ENCODE measurements around the gene FAM240A.
A peak's percentile ranks its signal among the peaks of the same experiment; 100 is the strongest.
"Not testable (repeated sequence)": the region's sequence is repeated elsewhere in the genome, so short reads cannot be mapped to it uniquely, and the experiment has no call there.

The FAM240A gene

DNA sequence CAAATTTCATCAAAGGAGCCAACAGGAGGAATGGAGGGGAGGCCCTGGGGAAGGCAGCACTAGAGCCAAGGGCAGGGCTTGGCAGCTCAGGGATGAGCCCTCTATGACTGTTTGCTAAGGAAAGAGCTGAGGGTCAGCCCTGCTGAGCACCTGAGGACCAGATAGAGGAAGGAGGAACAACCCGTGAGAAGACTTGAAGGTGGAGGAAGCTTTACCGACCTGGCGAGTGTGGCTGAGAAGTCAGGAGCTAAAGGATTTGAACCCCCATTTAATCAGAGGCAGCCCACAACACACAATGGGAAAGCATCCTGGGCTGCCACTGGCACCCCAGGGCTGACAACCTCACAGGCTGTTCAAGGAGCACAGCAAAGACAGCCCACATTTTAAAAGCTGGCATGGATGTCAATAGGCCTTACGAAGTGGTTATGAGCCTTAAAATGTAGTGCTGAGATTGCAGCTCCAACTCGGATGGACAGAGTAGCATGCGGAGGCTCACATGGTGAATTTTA lies 25.5 kb upstream of the FAM240A start:
- H3K36me3 ChIP-seq (ENCODE audit: control insufficient read depth, insufficient read depth, low read length) = peaks cover 21% of the 10 kb centered on the region
- no peak overlapping the region for H3K27ac ChIP-seq (ENCODE audit: low read length)
- WGBS (ENCODE audit: insufficient coverage, insufficient read length) = no CpG with 5 or more reads among the region's 6 CpGs
- no peak for DNase-seq (ENCODE audit: low read depth, low spot score)
- no peak overlapping the region for H3K4me3 ChIP-seq (ENCODE audit: low read length)
- H3K27me3 ChIP-seq (ENCODE audit: control insufficient read depth, insufficient read depth, low read length) = no peaks in the 10 kb centered on the region
- H3K4me1 ChIP-seq (ENCODE audit: control insufficient read depth, insufficient read depth, low read length) = no peaks in the 10 kb centered on the region
- no peaks in the 10 kb centered on the region; the same call in 1 of the 2 replicates for H3K9me3 ChIP-seq (ENCODE audit: control insufficient read depth, insufficient read depth, low read length)

DNA sequence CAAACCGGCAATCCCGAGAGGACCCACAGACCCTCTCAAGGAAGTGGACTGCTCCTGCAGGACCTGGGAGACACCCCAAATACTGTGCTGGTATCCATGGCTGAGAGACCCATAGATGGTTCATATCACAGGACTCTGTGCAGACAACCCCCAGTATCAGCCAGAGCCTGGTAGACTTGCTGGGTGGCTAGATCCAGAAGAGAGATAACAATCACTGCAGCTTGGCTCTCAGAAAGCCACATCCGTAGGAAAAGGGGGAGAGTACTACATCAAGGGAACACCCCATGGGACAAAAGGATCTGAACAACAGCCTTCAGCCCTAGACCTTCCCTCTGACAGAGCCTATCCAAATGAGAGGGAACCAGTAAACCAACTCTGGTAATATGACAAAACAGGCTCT lies 25.1 kb upstream of the FAM240A start:
- H3K27me3 ChIP-seq (ENCODE audit: control insufficient read depth, insufficient read depth, low read length); H3K9me3 ChIP-seq (ENCODE audit: control insufficient read depth, insufficient read depth, low read length); H3K4me3 ChIP-seq (ENCODE audit: low read length); H3K27ac ChIP-seq (ENCODE audit: low read length); H3K4me1 ChIP-seq (ENCODE audit: control insufficient read depth, insufficient read depth, low read length); DNase-seq (ENCODE audit: low read depth, low spot score): not testable (repeated sequence)
- no CpG with 5 or more reads among the region's 3 CpGs for WGBS (ENCODE audit: insufficient coverage, insufficient read length)
- H3K36me3 ChIP-seq (ENCODE audit: control insufficient read depth, insufficient read depth, low read length) = peaks cover 21% of the 10 kb centered on the region

DNA sequence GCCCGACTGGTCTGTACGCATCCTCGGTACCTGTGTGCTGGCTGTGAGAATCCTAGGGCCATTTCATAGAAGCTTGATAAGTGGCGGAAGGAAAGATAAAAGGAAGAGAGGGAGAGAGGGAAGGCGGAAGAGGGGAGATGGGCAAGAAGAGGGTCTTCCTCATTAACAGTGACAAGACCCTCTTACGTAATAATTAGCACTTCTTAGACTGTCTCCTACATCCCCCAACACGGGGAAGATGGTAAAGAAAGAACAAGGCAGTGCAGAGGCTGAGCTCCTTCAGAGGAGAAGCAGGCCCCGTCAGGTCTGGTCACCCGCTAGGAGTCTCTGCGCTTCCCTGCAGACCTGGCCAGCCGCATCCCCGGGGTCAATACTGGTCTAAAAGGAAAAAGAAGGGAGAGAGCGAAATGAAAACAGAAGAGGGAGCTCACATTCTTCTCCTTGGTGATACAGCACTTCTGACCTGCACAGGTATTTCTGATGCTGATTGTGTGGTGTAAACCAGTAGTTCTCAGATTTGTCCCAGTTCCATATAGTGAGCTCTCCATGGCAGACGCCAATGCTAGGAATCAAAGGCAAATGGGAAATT lies 19.0 kb upstream of the FAM240A start:
- DNase-seq (ENCODE audit: low read depth, low spot score) = no peak
- H3K27ac ChIP-seq (ENCODE audit: low read length) = no peak overlapping the region
- no peak overlapping the region for H3K4me3 ChIP-seq (ENCODE audit: low read length)
- no peaks in the 10 kb centered on the region for H3K27me3 ChIP-seq (ENCODE audit: control insufficient read depth, insufficient read depth, low read length)
- H3K4me1 ChIP-seq (ENCODE audit: control insufficient read depth, insufficient read depth, low read length) = no peaks in the 10 kb centered on the region
- WGBS (ENCODE audit: insufficient coverage, insufficient read length) = no CpG with 5 or more reads among the region's 14 CpGs
- no peaks in the 10 kb centered on the region for H3K36me3 ChIP-seq (ENCODE audit: control insufficient read depth, insufficient read depth, low read length)
- H3K9me3 ChIP-seq (ENCODE audit: control insufficient read depth, insufficient read depth, low read length) = no peaks in the 10 kb centered on the region; the same call in 1 of the 2 replicates

DNA sequence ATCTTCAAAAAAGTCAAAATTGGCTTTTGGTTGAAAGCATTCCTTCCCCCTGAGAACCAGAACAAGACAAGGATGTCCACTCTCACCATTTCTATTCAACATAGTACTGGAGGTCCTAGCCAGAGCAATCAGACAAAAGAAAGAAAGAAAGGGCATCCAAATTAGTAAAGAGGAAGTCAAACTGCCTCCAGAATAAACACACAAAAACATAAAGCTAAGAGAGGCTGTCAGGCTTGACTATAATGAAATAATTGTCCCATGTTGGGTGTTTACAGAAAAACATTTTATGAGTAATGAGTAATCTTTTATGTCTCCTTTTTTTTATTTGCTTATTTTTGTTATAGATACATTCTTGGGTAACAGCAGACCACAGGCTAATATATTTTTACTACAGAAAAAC lies 18.3 kb upstream of the FAM240A start:
- Histone ChIP-seq H3K27me3 (ENCODE audit: control insufficient read depth, insufficient read depth, low read length) (no peaks in the 10 kb centered on the region), H3K27ac (ENCODE audit: low read length) (no peak overlapping the region), H3K36me3 (ENCODE audit: control insufficient read depth, insufficient read depth, low read length) (no peaks in the 10 kb centered on the region), H3K9me3 (ENCODE audit: control insufficient read depth, insufficient read depth, low read length) (no peaks in the 10 kb centered on the region), H3K4me3 (ENCODE audit: low read length) (no peak overlapping the region), H3K4me1 (ENCODE audit: control insufficient read depth, insufficient read depth, low read length) (peaks cover 4% of the 10 kb centered on the region; the same call in 1 of the 2 replicates)
- DNase-seq (ENCODE audit: low read depth, low spot score) = no peak

DNA sequence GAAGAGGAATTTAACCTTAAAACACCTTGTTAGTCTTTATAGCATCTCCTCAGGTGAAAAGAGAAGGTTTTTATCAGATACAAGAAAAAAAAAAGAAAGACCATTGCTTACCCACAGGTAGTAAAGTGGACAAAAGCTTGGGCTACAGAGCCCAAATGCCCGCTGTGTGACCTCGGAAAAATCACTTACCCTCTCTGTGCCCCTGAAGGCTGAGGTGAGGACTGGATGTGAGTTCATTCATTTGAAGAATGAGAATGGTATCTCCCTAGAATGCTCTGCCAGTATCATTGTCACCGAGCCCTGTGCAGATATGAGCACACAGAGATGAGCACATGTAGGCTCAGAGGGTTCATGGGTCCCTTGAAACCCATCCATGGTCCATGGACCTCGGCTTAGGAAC lies 17.6 kb upstream of the FAM240A start:
- H3K27ac ChIP-seq (ENCODE audit: low read length) = no peak overlapping the region
- peaks cover 8% of the 10 kb centered on the region; the same call in 1 of the 2 replicates for H3K4me1 ChIP-seq (ENCODE audit: control insufficient read depth, insufficient read depth, low read length)
- no CpG with 5 or more reads among the region's 4 CpGs for WGBS (ENCODE audit: insufficient coverage, insufficient read length)

DNA sequence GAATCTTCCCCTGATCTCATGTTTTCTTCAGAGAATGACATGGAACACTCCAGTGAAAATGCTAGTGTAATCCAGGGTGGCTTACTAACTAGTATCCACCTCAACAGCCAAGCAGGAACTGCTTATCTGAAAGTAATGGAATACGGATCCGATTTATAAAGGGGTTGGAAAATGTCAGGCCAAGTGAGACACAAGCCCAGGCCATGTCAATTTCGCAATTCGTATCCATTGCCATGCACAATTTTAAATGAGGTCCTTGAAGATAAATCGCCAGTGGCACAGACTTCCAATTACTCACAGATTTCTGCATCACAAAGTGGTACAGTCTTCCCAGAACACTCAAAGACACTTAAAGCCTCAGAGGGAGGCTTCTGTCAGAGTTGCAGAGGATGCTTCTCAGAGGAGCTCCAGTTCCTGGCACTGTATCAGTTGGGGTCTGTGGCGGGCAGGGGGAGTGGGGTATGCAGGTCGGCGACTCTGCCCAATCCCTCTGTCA lies 16.5 kb upstream of the FAM240A start:
- Histone ChIP-seq H3K36me3 (ENCODE audit: control insufficient read depth, insufficient read depth, low read length) (no peaks in the 10 kb centered on the region), H3K9me3 (ENCODE audit: control insufficient read depth, insufficient read depth, low read length) (no peaks in the 10 kb centered on the region), H3K4me3 (ENCODE audit: low read length) (no peak overlapping the region), H3K27ac (ENCODE audit: low read length) (no peak overlapping the region), H3K4me1 (ENCODE audit: control insufficient read depth, insufficient read depth, low read length) (peaks cover 10% of the 10 kb centered on the region; the same call in 1 of the 2 replicates), H3K27me3 (ENCODE audit: control insufficient read depth, insufficient read depth, low read length) (no peaks in the 10 kb centered on the region)
- WGBS (ENCODE audit: insufficient coverage, insufficient read length) = no CpG with 5 or more reads among the region's 8 CpGs
- DNase-seq (ENCODE audit: low read depth, low spot score) = no peak

More for the DNA sequence above, 17.6 kb upstream of the FAM240A start:
- no peak for DNase-seq (ENCODE audit: low read depth, low spot score)
- Histone ChIP-seq H3K4me3 (ENCODE audit: low read length) (no peak overlapping the region), H3K27me3 (ENCODE audit: control insufficient read depth, insufficient read depth, low read length) (no peaks in the 10 kb centered on the region), H3K9me3 (ENCODE audit: control insufficient read depth, insufficient read depth, low read length) (no peaks in the 10 kb centered on the region), H3K36me3 (ENCODE audit: control insufficient read depth, insufficient read depth, low read length) (no peaks in the 10 kb centered on the region)

DNA sequence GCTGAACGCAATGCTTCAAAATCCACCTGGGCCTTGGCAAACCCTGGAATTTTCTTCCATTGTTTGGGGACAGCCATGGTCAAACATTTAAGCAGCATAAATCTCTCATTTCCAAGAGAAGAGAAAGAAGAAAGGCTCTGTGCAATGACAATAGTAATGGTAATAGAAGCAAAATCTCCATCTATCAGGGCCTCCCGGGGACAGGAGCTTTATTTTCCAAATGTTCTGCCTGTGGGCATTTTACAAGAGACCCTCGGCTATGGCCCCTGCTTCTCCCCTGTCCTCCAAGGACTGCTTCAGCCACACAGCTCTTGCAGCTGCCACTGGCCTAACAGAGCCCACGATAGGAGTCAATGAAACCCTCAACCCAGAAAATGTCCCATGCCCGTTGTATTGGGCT lies 12.7 kb upstream of the FAM240A start:
- Histone ChIP-seq H3K36me3 (ENCODE audit: control insufficient read depth, insufficient read depth, low read length) (no peaks in the 10 kb centered on the region), H3K27ac (ENCODE audit: low read length) (peak overlapping the region; percentile 17), H3K9me3 (ENCODE audit: control insufficient read depth, insufficient read depth, low read length) (no peaks in the 10 kb centered on the region), H3K4me3 (ENCODE audit: low read length) (no peak overlapping the region), H3K4me1 (ENCODE audit: control insufficient read depth, insufficient read depth, low read length) (peaks cover 10% of the 10 kb centered on the region; the same call in 1 of the 2 replicates), H3K27me3 (ENCODE audit: control insufficient read depth, insufficient read depth, low read length) (no peaks in the 10 kb centered on the region)
- WGBS (ENCODE audit: insufficient coverage, insufficient read length) = no CpG with 5 or more reads among the region's 5 CpGs
- no peak for DNase-seq (ENCODE audit: low read depth, low spot score)

DNA sequence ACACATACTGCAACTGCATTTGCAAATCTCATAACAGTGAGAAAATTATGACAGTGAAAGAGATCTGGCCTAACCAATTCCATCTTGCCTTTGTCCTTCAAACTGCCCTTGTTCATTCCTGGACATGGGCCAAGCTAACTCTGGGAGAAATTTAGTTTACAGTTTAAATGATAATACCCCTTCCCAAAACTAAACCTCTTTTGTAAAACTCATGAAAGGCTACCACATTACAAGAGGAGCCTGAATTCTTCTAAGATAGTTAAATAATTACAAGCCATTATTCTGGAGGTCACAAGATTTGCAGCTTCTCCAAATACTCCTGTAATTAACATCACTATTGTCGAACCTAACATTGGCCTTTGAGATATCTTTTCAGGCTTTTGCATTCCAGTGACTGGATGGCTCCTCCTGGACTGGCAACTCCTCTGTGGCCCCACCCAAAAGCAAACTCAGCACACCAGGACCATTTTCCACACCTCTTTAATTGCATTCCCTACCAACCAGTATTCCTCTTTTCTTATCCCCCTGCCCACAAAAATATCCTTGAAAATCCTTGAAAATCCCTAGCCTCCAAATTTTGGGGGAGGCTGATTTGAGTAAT lies 8.8 kb upstream of the FAM240A start:
- Histone ChIP-seq H3K4me1 (ENCODE audit: control insufficient read depth, insufficient read depth, low read length) (peaks cover 10% of the 10 kb centered on the region; the same call in 1 of the 2 replicates), H3K27ac (ENCODE audit: low read length) (no peak overlapping the region), H3K4me3 (ENCODE audit: low read length) (no peak overlapping the region), H3K9me3 (ENCODE audit: control insufficient read depth, insufficient read depth, low read length) (no peaks in the 10 kb centered on the region), H3K27me3 (ENCODE audit: control insufficient read depth, insufficient read depth, low read length) (no peaks in the 10 kb centered on the region), H3K36me3 (ENCODE audit: control insufficient read depth, insufficient read depth, low read length) (no peaks in the 10 kb centered on the region)
- WGBS (ENCODE audit: insufficient coverage, insufficient read length) = no CpG with 5 or more reads among the region's 1 CpG
- no peak for DNase-seq (ENCODE audit: low read depth, low spot score)

DNA sequence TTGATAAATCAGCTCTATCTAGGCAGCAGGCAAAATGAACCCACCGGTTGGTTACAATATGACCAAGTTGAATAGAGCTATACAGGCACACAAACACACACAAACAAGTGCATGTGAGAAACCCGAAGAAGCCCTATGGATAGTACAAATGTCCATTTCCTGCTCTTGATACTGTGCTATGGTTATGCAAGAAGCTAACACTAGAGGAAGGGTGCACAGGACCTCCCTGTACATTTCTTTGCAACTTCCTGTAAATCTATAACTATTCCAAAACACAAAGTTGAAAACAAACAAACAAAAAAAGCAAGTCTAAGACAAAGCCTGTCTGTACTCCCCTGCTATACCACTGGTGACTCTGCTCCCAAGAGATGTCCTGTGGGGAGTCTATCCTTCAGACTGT lies 8.2 kb upstream of the FAM240A start:
- Histone ChIP-seq H3K4me1 (ENCODE audit: control insufficient read depth, insufficient read depth, low read length) (peaks cover 4% of the 10 kb centered on the region; the same call in 1 of the 2 replicates), H3K27me3 (ENCODE audit: control insufficient read depth, insufficient read depth, low read length) (no peaks in the 10 kb centered on the region), H3K27ac (ENCODE audit: low read length) (no peak overlapping the region), H3K36me3 (ENCODE audit: control insufficient read depth, insufficient read depth, low read length) (no peaks in the 10 kb centered on the region), H3K9me3 (ENCODE audit: control insufficient read depth, insufficient read depth, low read length) (no peaks in the 10 kb centered on the region), H3K4me3 (ENCODE audit: low read length) (no peak overlapping the region)
- whole genome bisulfite sequencing (ENCODE audit: insufficient coverage, insufficient read length) = no CpG with 5 or more reads among the region's 2 CpGs
- DNase-seq (ENCODE audit: low read depth, low spot score) = no peak

DNA sequence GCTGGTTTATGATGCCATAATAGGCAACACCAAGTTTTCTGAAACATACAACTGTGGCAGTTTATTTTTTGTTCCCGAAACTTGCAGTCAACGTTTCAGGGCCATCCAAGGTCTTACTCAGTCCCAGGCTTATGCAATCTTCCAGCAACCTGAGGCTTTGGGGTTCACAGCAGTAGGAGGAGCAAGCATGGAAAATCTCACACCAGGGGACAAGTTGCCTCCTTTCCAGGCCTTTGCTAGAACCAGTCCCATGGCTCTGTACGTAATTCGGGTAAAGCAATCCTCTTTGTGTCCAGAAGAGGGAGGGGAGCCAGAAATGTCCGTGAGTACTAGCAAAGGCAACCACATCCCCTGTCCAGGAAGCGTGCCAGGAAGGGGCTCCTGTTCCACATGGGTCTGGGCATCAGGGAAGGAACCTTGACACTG lies 4.7 kb upstream of the FAM240A start:
- Histone ChIP-seq H3K36me3 (ENCODE audit: control insufficient read depth, insufficient read depth, low read length) (no peaks in the 10 kb centered on the region), H3K27me3 (ENCODE audit: control insufficient read depth, insufficient read depth, low read length) (no peaks in the 10 kb centered on the region), H3K4me3 (ENCODE audit: low read length) (no peak overlapping the region), H3K4me1 (ENCODE audit: control insufficient read depth, insufficient read depth, low read length) (peaks cover 1% of the 10 kb centered on the region; the same call in 1 of the 2 replicates), H3K9me3 (ENCODE audit: control insufficient read depth, insufficient read depth, low read length) (no peaks in the 10 kb centered on the region), H3K27ac (ENCODE audit: low read length) (no peak overlapping the region)
- DNase-seq (ENCODE audit: low read depth, low spot score) = no peak
- no CpG with 5 or more reads among the region's 6 CpGs for WGBS (ENCODE audit: insufficient coverage, insufficient read length)

All from iPS DF 6.9 (cell line).